ENCODE results near the gene COG2.
"Not testable (repeated sequence)": the region's sequence is repeated elsewhere in the genome, so short reads cannot be mapped to it uniquely, and the experiment has no call there.

COG2 gene

DNA sequence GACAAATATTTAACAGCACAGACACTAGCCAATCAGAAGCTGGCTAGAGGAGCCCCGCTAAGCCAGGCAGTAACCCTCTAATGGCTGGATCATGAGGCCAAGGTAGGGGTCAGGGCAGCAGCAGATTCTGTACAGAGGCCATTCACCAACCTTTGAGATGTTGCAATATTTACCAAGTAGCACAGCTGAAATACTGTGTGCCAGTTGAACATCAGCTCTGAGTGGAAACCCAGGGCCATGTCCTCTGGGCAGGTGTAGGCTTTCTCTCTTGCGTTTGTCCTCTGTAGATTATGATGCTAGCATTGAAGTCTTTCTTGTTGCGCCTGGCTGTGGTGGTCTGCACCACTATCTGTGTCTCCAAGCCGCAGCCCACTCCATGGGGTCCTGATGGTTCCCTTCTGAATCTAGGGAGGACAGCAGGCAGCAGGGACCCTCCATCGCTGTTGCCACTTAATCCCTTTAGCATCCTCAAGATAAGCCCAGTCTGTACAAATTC lies 2.5 kb upstream of the COG2 start:
- no peak for TF ChIP-seq POLR2AphosphoS5 (IDR thresholded peaks at IDR 0.05; ENCODE audit: low read depth, low read length)
- TF ChIP-seq POU2F2 (IDR thresholded peaks at IDR 0.05; ENCODE audit: low read depth, low read length) = no peak
- TF ChIP-seq PAX5 (IDR thresholded peaks at IDR 0.05; ENCODE audit: insufficient read depth, low read length, severe bottlenecking) = no peak
- no peak for TF ChIP-seq TAF1 (IDR thresholded peaks at IDR 0.05; ENCODE audit: low read depth, low read length)
- no peak for TF ChIP-seq POLR2A (IDR thresholded peaks at IDR 0.05; ENCODE audit: low read depth, low read length)
- no peak for TF ChIP-seq SPI1 (IDR thresholded peaks at IDR 0.05; ENCODE audit: low read depth, low read length)
- DNase-seq (ENCODE audit: insufficient read length, low spot score) (no peak), FAIRE-seq (no peak)

- FAIRE-seq (no peak), DNase-seq (ENCODE audit: insufficient read length, low spot score) (no peak)
Measured at GRCh38 chr1:230641346-230641745, 935 bp upstream of the COG2 start.

DNA sequence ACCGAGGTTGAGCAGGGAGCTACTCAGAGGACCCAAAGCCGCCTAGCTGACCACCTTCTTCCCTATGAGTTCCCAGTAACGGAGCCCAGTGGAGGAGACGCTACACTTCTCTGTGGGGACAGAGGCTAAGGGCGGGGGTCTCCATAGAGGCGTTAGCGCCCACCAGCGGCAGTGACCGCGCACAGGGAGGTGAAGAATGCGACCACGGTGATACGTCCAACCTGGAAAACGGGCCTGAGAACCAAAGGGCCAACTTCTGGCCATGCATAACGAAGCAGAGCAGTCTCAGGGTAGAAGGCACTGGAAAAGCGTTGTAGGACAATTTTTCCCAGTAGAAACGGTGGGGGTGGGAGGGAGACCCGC lies 400 bp upstream of the COG2 start:
- DNase-seq (ENCODE audit: insufficient read length, low spot score) = no peak
- no peak for FAIRE-seq
- TF ChIP-seq PAX5 (IDR thresholded peaks at IDR 0.05; ENCODE audit: insufficient read depth, low read length, severe bottlenecking) (no peak), TAF1 (IDR thresholded peaks at IDR 0.05; ENCODE audit: low read depth, low read length) (no peak), SPI1 (IDR thresholded peaks at IDR 0.05; ENCODE audit: low read depth, low read length) (no peak), POLR2A (IDR thresholded peaks at IDR 0.05; ENCODE audit: low read depth, low read length) (no peak), POLR2AphosphoS5 (IDR thresholded peaks at IDR 0.05; ENCODE audit: low read depth, low read length) (no peak), POU2F2 (IDR thresholded peaks at IDR 0.05; ENCODE audit: low read depth, low read length) (no peak)

More at GRCh38 chr1:230641346-230641745, 935 bp upstream of the COG2 start:
- TF ChIP-seq TAF1 (IDR thresholded peaks at IDR 0.05; ENCODE audit: low read depth, low read length) (no peak), POLR2AphosphoS5 (IDR thresholded peaks at IDR 0.05; ENCODE audit: low read depth, low read length) (no peak), POU2F2 (IDR thresholded peaks at IDR 0.05; ENCODE audit: low read depth, low read length) (no peak)

DNA sequence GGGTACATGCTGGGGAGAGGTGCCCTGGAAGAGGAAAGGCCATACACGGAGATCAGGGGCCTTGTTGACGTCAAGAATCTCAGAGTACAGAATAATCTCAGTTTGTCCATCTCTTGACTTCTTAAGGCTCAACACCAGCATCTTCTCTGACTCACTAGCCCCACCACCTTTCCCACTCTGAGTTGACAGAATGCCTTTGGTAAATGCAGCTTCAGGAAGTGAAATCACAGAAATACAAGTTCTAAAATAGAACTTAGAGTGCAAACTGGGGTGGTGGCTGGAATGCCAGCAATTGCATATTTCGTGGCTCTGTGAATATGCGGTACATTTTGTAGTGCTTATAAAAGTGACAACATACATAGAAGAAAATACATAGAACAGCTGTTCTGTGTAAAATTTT lies 1.6 kb downstream of the COG2 start:
- TF ChIP-seq SPI1 (IDR thresholded peaks at IDR 0.05; ENCODE audit: low read depth, low read length) = peak; percentile 19; the same call in 1 of the 2 replicates
- no peak for TF ChIP-seq POLR2AphosphoS5 (IDR thresholded peaks at IDR 0.05; ENCODE audit: low read depth, low read length)
- no peak for TF ChIP-seq TAF1 (IDR thresholded peaks at IDR 0.05; ENCODE audit: low read depth, low read length)
- FAIRE-seq (peak; percentile 57), DNase-seq (ENCODE audit: insufficient read length, low spot score) (no peak)

DNA sequence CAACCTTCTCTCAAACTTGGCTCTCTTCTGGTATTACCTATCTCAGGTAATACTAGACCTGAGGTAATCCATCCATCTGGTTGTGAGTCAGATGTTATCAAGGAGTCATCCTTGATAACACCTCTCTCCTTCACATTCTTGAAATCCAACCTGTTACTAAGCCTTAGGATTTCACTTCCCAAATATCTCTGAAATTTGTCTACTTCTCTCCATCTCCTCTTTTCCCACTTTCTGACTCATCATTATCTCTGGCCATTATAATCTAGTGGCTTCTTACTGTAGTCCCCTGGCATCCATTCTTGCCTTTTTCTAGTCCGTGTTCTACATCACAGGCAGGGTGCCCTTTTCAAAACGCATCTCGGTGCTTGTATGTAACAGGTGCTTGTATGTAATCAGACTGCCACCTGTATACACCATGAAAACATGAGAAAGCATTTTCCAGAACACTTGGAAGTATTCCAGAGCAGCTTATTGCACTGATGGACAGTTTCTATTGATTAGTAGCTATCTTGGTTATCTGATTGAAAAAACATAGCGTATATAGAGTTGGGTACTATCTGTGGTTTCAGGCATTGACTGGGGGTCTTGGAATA lies 4.5 kb downstream of the COG2 start:
- FAIRE-seq (no peak), DNase-seq (ENCODE audit: insufficient read length, low spot score) (no peak)
- TF ChIP-seq POLR2A (IDR thresholded peaks at IDR 0.05; ENCODE audit: low read depth, low read length) = no peak
- no peak for TF ChIP-seq TAF1 (IDR thresholded peaks at IDR 0.05; ENCODE audit: low read depth, low read length)
- TF ChIP-seq PAX5 (IDR thresholded peaks at IDR 0.05; ENCODE audit: insufficient read depth, low read length, severe bottlenecking) = no peak
- no peak for TF ChIP-seq POLR2AphosphoS5 (IDR thresholded peaks at IDR 0.05; ENCODE audit: low read depth, low read length)
- no peak for TF ChIP-seq POU2F2 (IDR thresholded peaks at IDR 0.05; ENCODE audit: low read depth, low read length)
- TF ChIP-seq SPI1 (IDR thresholded peaks at IDR 0.05; ENCODE audit: low read depth, low read length) = no peak

- DNase-seq (ENCODE audit: insufficient read length, low spot score) (no peak), FAIRE-seq (no peak)
- TF ChIP-seq POLR2AphosphoS5 (IDR thresholded peaks at IDR 0.05; ENCODE audit: low read depth, low read length) (no peak), POLR2A (IDR thresholded peaks at IDR 0.05; ENCODE audit: low read depth, low read length) (no peak), SPI1 (IDR thresholded peaks at IDR 0.05; ENCODE audit: low read depth, low read length) (no peak), PAX5 (IDR thresholded peaks at IDR 0.05; ENCODE audit: insufficient read depth, low read length, severe bottlenecking) (no peak), TAF1 (IDR thresholded peaks at IDR 0.05; ENCODE audit: low read depth, low read length) (no peak), POU2F2 (IDR thresholded peaks at IDR 0.05; ENCODE audit: low read depth, low read length) (no peak)
Measured at GRCh38 chr1:230647321-230647720, 5.0 kb downstream of the COG2 start.

DNA sequence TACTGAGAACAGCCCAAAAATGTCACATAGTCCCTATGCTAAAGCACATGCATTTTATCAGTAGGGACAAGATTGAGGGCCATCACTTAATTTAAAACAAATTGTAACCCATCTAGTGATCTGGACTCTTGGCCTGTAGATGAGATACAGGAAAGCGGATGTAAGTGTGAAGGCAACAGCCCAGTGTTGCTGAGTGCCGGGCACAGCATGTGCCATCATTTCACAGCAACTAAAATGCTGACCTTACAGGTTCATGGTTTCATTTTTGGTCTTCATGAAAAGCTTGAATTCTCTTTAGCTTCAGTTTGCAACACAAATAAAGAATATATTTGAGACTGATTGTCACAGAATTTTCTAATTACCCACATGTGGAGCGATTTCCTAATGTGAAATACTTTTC lies 5.8 kb downstream of the COG2 start:
- TF ChIP-seq POLR2A (IDR thresholded peaks at IDR 0.05; ENCODE audit: low read depth, low read length) = no peak
- TF ChIP-seq PAX5 (IDR thresholded peaks at IDR 0.05; ENCODE audit: insufficient read depth, low read length, severe bottlenecking) = no peak
- DNase-seq (ENCODE audit: insufficient read length, low spot score) = no peak
- no peak for FAIRE-seq

DNA sequence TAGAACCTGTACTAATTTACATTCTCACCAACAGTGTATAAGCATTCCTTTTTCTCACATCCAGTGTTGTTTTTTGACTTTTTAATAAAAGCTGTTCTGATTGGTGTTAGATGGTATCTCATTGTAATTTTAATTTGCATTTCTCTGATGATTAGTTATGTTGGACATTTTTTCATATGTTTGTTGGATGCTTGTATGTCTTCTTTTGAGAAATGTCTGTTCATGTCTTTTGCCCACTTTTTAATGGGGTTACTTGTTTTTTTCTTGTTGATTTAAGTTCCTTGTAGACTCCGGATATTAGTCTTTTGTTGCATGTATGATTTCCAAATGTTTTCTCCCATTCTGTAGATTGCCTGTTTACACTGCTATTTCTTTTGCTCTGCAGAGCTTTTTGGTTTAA lies 8.0 kb downstream of the COG2 start:
- TF ChIP-seq POU2F2 (IDR thresholded peaks at IDR 0.05; ENCODE audit: low read depth, low read length) (no peak), TAF1 (IDR thresholded peaks at IDR 0.05; ENCODE audit: low read depth, low read length) (no peak), SPI1 (IDR thresholded peaks at IDR 0.05; ENCODE audit: low read depth, low read length) (no peak), PAX5 (IDR thresholded peaks at IDR 0.05; ENCODE audit: insufficient read depth, low read length, severe bottlenecking) (no peak), POLR2AphosphoS5 (IDR thresholded peaks at IDR 0.05; ENCODE audit: low read depth, low read length) (no peak), POLR2A (IDR thresholded peaks at IDR 0.05; ENCODE audit: low read depth, low read length) (no peak)
- FAIRE-seq = no peak
- no peak for DNase-seq (ENCODE audit: insufficient read length, low spot score)

DNA sequence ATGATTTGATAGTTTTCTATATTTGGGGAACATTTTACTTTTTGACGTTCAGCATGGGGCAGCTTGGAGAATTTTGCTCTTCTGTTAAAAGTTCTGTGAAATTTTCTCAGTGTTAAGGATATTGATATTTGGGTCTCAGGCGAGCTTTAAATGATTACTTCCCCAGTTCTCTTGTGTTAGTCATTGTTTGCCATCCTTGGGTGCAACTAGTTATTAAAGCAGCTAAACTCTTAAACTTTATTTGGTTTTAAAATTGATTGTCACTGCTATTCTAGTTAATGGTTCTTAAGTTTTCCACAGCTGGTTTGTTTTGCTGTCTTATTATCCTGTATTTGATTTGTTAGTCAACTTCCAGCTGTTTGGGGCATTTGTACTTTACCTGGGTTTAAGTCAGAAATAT lies 9.0 kb downstream of the COG2 start:
- TF ChIP-seq PAX5 (IDR thresholded peaks at IDR 0.05; ENCODE audit: insufficient read depth, low read length, severe bottlenecking) (no peak), POLR2A (IDR thresholded peaks at IDR 0.05; ENCODE audit: low read depth, low read length) (no peak), POLR2AphosphoS5 (IDR thresholded peaks at IDR 0.05; ENCODE audit: low read depth, low read length) (no peak), TAF1 (IDR thresholded peaks at IDR 0.05; ENCODE audit: low read depth, low read length) (no peak), POU2F2 (IDR thresholded peaks at IDR 0.05; ENCODE audit: low read depth, low read length) (no peak), SPI1 (IDR thresholded peaks at IDR 0.05; ENCODE audit: low read depth, low read length) (no peak)
- FAIRE-seq (no peak), DNase-seq (ENCODE audit: insufficient read length, low spot score) (no peak)

- DNase-seq (ENCODE audit: insufficient read length, low spot score); FAIRE-seq: not testable (repeated sequence)
Measured at GRCh38 chr1:230656719-230657118, 14.4 kb downstream of the COG2 start.

DNA sequence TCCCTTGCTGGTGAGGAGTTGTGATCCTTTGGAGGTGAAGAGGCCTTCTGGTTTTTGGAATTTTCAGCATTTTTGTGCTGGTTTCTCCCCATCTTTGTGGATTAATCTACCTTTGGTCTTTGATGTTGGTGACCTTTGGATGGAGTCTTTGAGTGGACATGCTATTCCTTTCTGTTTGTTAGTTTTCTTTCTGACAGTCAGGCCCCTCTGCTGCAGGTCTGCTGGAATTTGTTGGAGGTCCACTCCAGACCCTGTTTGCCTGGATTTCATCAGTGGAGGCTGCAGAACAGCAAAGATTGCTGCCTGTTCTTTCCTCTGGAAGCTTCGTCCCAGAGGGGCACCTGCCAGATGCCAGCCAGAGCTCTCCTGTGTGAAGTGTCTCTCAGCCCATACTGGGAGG lies 15.8 kb downstream of the COG2 start:
- not testable (repeated sequence) for DNase-seq (ENCODE audit: insufficient read length, low spot score); FAIRE-seq

Data from GM12891 (cell line).